ENCODE measurements around the gene LTA4H.
A peak's percentile ranks its signal among the peaks of the same experiment; 100 is the strongest.

The LTA4H gene

GRCh38 chr12:96040305-96041133, 5.1 kb upstream of the LTA4H start:
- no peak overlapping the region for H3K4me3 ChIP-seq (ENCODE audit: low read length)
- H3K9ac ChIP-seq (ENCODE audit: low read length): no peak overlapping the region
- H3K27me3 ChIP-seq (ENCODE audit: control insufficient read depth, insufficient read depth, low read length): no peaks in the 10 kb centered on the region
- no peak overlapping the region for H3K27ac ChIP-seq (ENCODE audit: low read depth, low read length)
- H3K36me3 ChIP-seq (ENCODE audit: control insufficient read depth, insufficient read depth, low read length): no peaks in the 10 kb centered on the region
- no peaks in the 10 kb centered on the region for H3K4me1 ChIP-seq (ENCODE audit: control insufficient read depth, insufficient read depth, low read length)

- Histone ChIP-seq H3K27ac (ENCODE audit: low read depth, low read length) (no peak overlapping the region), H3K36me3 (ENCODE audit: control insufficient read depth, insufficient read depth, low read length) (no peaks in the 10 kb centered on the region), H3K9ac (ENCODE audit: low read length) (no peak overlapping the region), H3K4me3 (ENCODE audit: low read length) (no peak overlapping the region), H3K4me1 (ENCODE audit: control insufficient read depth, insufficient read depth, low read length) (peaks cover 1% of the 10 kb centered on the region), H3K27me3 (ENCODE audit: control insufficient read depth, insufficient read depth, low read length) (no peaks in the 10 kb centered on the region)
These were observed 4.1 kb upstream of the LTA4H start for GRCh38 chr12:96039516-96039915.

- peaks cover 7% of the 10 kb centered on the region for H3K4me1 ChIP-seq (ENCODE audit: control insufficient read depth, insufficient read depth, low read length)
- H3K36me3 ChIP-seq (ENCODE audit: control insufficient read depth, insufficient read depth, low read length): no peaks in the 10 kb centered on the region
- H3K27me3 ChIP-seq (ENCODE audit: control insufficient read depth, insufficient read depth, low read length): no peaks in the 10 kb centered on the region
- H3K27ac ChIP-seq (ENCODE audit: low read depth, low read length): no peak overlapping the region
- H3K4me3 ChIP-seq (ENCODE audit: low read length): no peak overlapping the region
- H3K9ac ChIP-seq (ENCODE audit: low read length): no peak overlapping the region
These were observed 1.5 kb upstream of the LTA4H start for GRCh38 chr12:96036765-96037455.

- Histone ChIP-seq H3K4me1 (ENCODE audit: control insufficient read depth, insufficient read depth, low read length) (peaks cover 7% of the 10 kb centered on the region), H3K27ac (ENCODE audit: low read depth, low read length) (peak overlapping the region; percentile 86), H3K9ac (ENCODE audit: low read length) (peak overlapping the region; percentile 70), H3K36me3 (ENCODE audit: control insufficient read depth, insufficient read depth, low read length) (no peaks in the 10 kb centered on the region), H3K27me3 (ENCODE audit: control insufficient read depth, insufficient read depth, low read length) (no peaks in the 10 kb centered on the region), H3K4me3 (ENCODE audit: low read length) (peak overlapping the region; percentile 85)
These were observed 635 bp downstream of the LTA4H start for GRCh38 chr12:96034621-96035282.

GRCh38 chr12:96033549-96034389, 1.6 kb downstream of the LTA4H start:
- Histone ChIP-seq H3K4me3 (ENCODE audit: low read length) (no peak overlapping the region), H3K9ac (ENCODE audit: low read length) (no peak overlapping the region), H3K4me1 (ENCODE audit: control insufficient read depth, insufficient read depth, low read length) (peaks cover 7% of the 10 kb centered on the region), H3K27ac (ENCODE audit: low read depth, low read length) (no peak overlapping the region), H3K36me3 (ENCODE audit: control insufficient read depth, insufficient read depth, low read length) (no peaks in the 10 kb centered on the region), H3K27me3 (ENCODE audit: control insufficient read depth, insufficient read depth, low read length) (no peaks in the 10 kb centered on the region)

GRCh38 chr12:96029826-96030225, 5.6 kb downstream of the LTA4H start:
- Histone ChIP-seq H3K4me3 (ENCODE audit: low read length) (no peak overlapping the region), H3K4me1 (ENCODE audit: control insufficient read depth, insufficient read depth, low read length) (peaks cover 7% of the 10 kb centered on the region), H3K27ac (ENCODE audit: low read depth, low read length) (no peak overlapping the region), H3K36me3 (ENCODE audit: control insufficient read depth, insufficient read depth, low read length) (peaks cover 8% of the 10 kb centered on the region), H3K27me3 (ENCODE audit: control insufficient read depth, insufficient read depth, low read length) (no peaks in the 10 kb centered on the region), H3K9ac (ENCODE audit: low read length) (no peak overlapping the region)

- H3K4me1 ChIP-seq (ENCODE audit: control insufficient read depth, insufficient read depth, low read length): no peaks in the 10 kb centered on the region
- H3K36me3 ChIP-seq (ENCODE audit: control insufficient read depth, insufficient read depth, low read length): peaks cover 8% of the 10 kb centered on the region
- H3K27me3 ChIP-seq (ENCODE audit: control insufficient read depth, insufficient read depth, low read length): no peaks in the 10 kb centered on the region
- no peak overlapping the region for H3K27ac ChIP-seq (ENCODE audit: low read depth, low read length)
- H3K9ac ChIP-seq (ENCODE audit: low read length): no peak overlapping the region
- H3K4me3 ChIP-seq (ENCODE audit: low read length): no peak overlapping the region
These were observed 6.8 kb downstream of the LTA4H start for GRCh38 chr12:96028538-96028937.

- Histone ChIP-seq H3K27me3 (ENCODE audit: control insufficient read depth, insufficient read depth, low read length) (no peaks in the 10 kb centered on the region), H3K4me1 (ENCODE audit: control insufficient read depth, insufficient read depth, low read length) (no peaks in the 10 kb centered on the region), H3K36me3 (ENCODE audit: control insufficient read depth, insufficient read depth, low read length) (peaks cover 15% of the 10 kb centered on the region), H3K27ac (ENCODE audit: low read depth, low read length) (no peak overlapping the region), H3K9ac (ENCODE audit: low read length) (no peak overlapping the region), H3K4me3 (ENCODE audit: low read length) (no peak overlapping the region)
These were observed 9.1 kb downstream of the LTA4H start for GRCh38 chr12:96026331-96026730.

- H3K27ac ChIP-seq (ENCODE audit: low read depth, low read length): no peak overlapping the region
These were observed 9.9 kb downstream of the LTA4H start for GRCh38 chr12:96025518-96025917.

GRCh38 chr12:96020314-96021003, 14.9 kb downstream of the LTA4H start:
- Histone ChIP-seq H3K36me3 (ENCODE audit: control insufficient read depth, insufficient read depth, low read length) (peaks cover 13% of the 10 kb centered on the region), H3K4me1 (ENCODE audit: control insufficient read depth, insufficient read depth, low read length) (no peaks in the 10 kb centered on the region), H3K27ac (ENCODE audit: low read depth, low read length) (no peak overlapping the region), H3K9ac (ENCODE audit: low read length) (no peak overlapping the region), H3K27me3 (ENCODE audit: control insufficient read depth, insufficient read depth, low read length) (no peaks in the 10 kb centered on the region), H3K4me3 (ENCODE audit: low read length) (no peak overlapping the region)

More at GRCh38 chr12:96025518-96025917, 9.9 kb downstream of the LTA4H start:
- Histone ChIP-seq H3K9ac (ENCODE audit: low read length) (no peak overlapping the region), H3K4me3 (ENCODE audit: low read length) (no peak overlapping the region), H3K27me3 (ENCODE audit: control insufficient read depth, insufficient read depth, low read length) (no peaks in the 10 kb centered on the region), H3K36me3 (ENCODE audit: control insufficient read depth, insufficient read depth, low read length) (peaks cover 16% of the 10 kb centered on the region), H3K4me1 (ENCODE audit: control insufficient read depth, insufficient read depth, low read length) (no peaks in the 10 kb centered on the region)

- H3K36me3 ChIP-seq (ENCODE audit: control insufficient read depth, insufficient read depth, low read length): peaks cover 16% of the 10 kb centered on the region
- H3K4me3 ChIP-seq (ENCODE audit: low read length): no peak overlapping the region
- no peak overlapping the region for H3K27ac ChIP-seq (ENCODE audit: low read depth, low read length)
- no peak overlapping the region for H3K9ac ChIP-seq (ENCODE audit: low read length)
- no peaks in the 10 kb centered on the region for H3K27me3 ChIP-seq (ENCODE audit: control insufficient read depth, insufficient read depth, low read length)
- no peaks in the 10 kb centered on the region for H3K4me1 ChIP-seq (ENCODE audit: control insufficient read depth, insufficient read depth, low read length)
These were observed 19.7 kb downstream of the LTA4H start for GRCh38 chr12:96015672-96016071.

Data from rectal smooth muscle tissue (tissue), 1 donor.